Keratinocyte (primary cell): Measurements from ENCODE around the gene INPP4B.

Experiments used
- CTCF ChIP-seq, 3 experiments: IDR thresholded peaks in 1 of 3; conservative IDR thresholded peaks in 1 of 3; optimal IDR thresholded peaks in 1 of 3; 2 replicates in 2 of 3; 3 replicates in 1 of 3; pipeline versions ENCODE3 to v1.5.1; 2011; ENCODE audit warnings: low read length in 3 of 3, mild to moderate bottlenecking in 3 of 3, moderate library complexity in 2 of 3, control low read depth in 1 of 3, inconsistent platforms in 1 of 3; ENCODE audit not compliant: insufficient read depth in 2 of 3; ENCODE audit errors: extremely low read depth in 1 of 3
- EZH2 ChIP-seq: IDR thresholded peaks from one replicate; pipeline ENCODE4 v1.6.1; 2012; ENCODE audit warnings: inconsistent platforms, mild to moderate bottlenecking, low read length, moderate library complexity

DNA sequence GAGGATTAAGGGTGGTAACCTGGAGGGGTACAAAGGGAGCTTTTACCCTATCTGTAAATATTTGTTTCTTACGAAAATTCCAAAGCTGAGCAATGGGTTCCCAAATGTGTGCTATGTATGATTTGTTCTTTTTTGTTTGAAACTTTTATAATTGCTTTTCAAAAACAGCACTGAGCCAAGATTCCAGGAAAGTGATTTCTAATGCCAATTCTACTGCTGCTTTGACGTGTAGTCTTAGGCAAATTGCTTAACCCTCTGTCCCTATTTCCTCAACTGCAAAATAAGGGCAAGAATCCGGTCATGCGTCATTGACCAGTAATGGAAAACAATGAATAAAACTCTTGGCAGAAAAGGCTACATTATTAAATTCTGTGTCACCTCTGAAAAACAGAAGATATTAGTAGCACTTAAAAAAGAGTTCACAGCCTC, 755.0 kb downstream of the INPP4B start:
- TF ChIP-seq CTCF (optimal IDR thresholded peaks at IDR 0.05 in 1 of 3, IDR thresholded peaks at IDR 0.05 in 1 of 3, conservative IDR thresholded peaks at IDR 0.05 in 1 of 3; ENCODE audit: extremely low read depth in 1 of 3, insufficient read depth in 2 of 3, low read length in 3 of 3) (no peak), EZH2 (no peak)
